K562 (cell line): ENCODE measurements around the gene TGFBR3L. TPM values are rescaled to one million over a fixed set of nuclear protein-coding genes. Genes with fewer than 3 reads are reported as not detected.

Experiments
- BCL6 ChIP-seq: fragments of 250-450 bp; sonication (Bioruptor Pico); IDR thresholded peaks from 2 replicates; pipeline ENCODE4 v1.4.0; 2020
- CREB1 ChIP-seq, 2 experiments: sonication (generic) in 1 of 2; formaldehyde crosslinking in 1 of 2; IDR thresholded peaks; 2 replicates each; pipeline versions ENCODE4 v1.6.1 to v1.8.0; 2012 to 2022; ENCODE audit warnings: inconsistent platforms in 1 of 2, mild to moderate bottlenecking in 1 of 2, missing genetic modification reagents in 1 of 2, moderate library complexity in 1 of 2
- DPF2 ChIP-seq: fragments of 450-650 bp; IDR thresholded peaks from 2 replicates; pipeline ENCODE4 v1.6.1; 2016
- ELF1 ChIP-seq: fragments of 200-800 bp; sonication (Bioruptor generic); IDR thresholded peaks from 2 replicates; pipeline ENCODE4 v1.6.1; 2016; ENCODE audit warnings: missing genetic modification characterization, missing compliant biosample characterization
- ILK ChIP-seq: fragments of 450-650 bp; IDR thresholded peaks from 2 replicates; pipeline ENCODE4 v1.6.1; 2016; ENCODE audit warnings: missing genetic modification characterization, low read depth, mild to moderate bottlenecking, missing compliant biosample characterization, moderate library complexity, borderline replicate concordance
- PCBP1 ChIP-seq: fragments of 200-400 bp; formaldehyde crosslinking; IDR thresholded peaks from 2 replicates; pipeline ENCODE4 v1.6.1; 2018; ENCODE audit warnings: mild to moderate bottlenecking, low read depth, low read length; ENCODE audit not compliant: poor library complexity, severe bottlenecking
- PCBP2 ChIP-seq: fragments of 200-400 bp; formaldehyde crosslinking; IDR thresholded peaks from 2 replicates; pipeline ENCODE4 v1.6.1; 2018; ENCODE audit warnings: low read length, low read depth, mild to moderate bottlenecking, moderate library complexity; ENCODE audit not compliant: poor library complexity, severe bottlenecking
- PHB ChIP-seq: fragments of 250-450 bp; sonication (Bioruptor Pico); IDR thresholded peaks from 2 replicates; pipeline ENCODE4 v1.5.0; 2021
- PURB ChIP-seq: sonication (generic); formaldehyde crosslinking; IDR thresholded peaks from 2 replicates; pipeline ENCODE4 v1.9.0; 2021; ENCODE audit warnings: low read depth, mild to moderate bottlenecking, missing genetic modification reagents
- SMARCA5 ChIP-seq: fragments of 450-650 bp; IDR thresholded peaks from 2 replicates; pipeline ENCODE4 v1.6.1; 2016
- SUPT5H ChIP-seq: fragments of 450-650 bp; IDR thresholded peaks from 2 replicates; pipeline ENCODE4 v1.6.1; 2016
- ZNF407 ChIP-seq: fragments of 450-650 bp; IDR thresholded peaks from 2 replicates; pipeline ENCODE4 v1.6.1; 2016; ENCODE audit warnings: low read depth
- ZNF512 ChIP-seq: IDR thresholded peaks from 2 replicates; pipeline ENCODE4 v1.6.1; 2016; ENCODE audit warnings: missing genetic modification characterization, missing compliant biosample characterization
- ZNF57 ChIP-seq: fragments of 450-650 bp; formaldehyde crosslinking; IDR thresholded peaks from 2 replicates; pipeline ENCODE4 v1.4.0; 2020; ENCODE audit warnings: mild to moderate bottlenecking, moderate library complexity
- polyA plus RNA-seq, 8 experiments: library from polyadenylated mRNA; depleted of rRNA in 4 of 8; stranded (reverse) in 5 of 8; unstranded in 3 of 8; fragments of >200 nt; fragmentation: Nextera tagmentation in 2 of 8; fragmentation: Illumina TruSeq in 1 of 8; extraction: Ambion mirVana in 2 of 8; extraction: Trizol in 1 of 8; gene quantifications; 2 replicates each; pipeline versions ENCODE4 v1.2.1 to v1.2.3, GENCODE V29; 2011 to 2014; ENCODE audit warnings: inconsistent platforms in 1 of 8, missing spikeins in 1 of 8
- total RNA-seq, 7 experiments: library from RNA; depleted of rRNA in 6 of 7; stranded (reverse); fragments of >200 nt in 6 of 7; fragmentation: Illumina TruSeq in 2 of 7; extraction: Trizol in 2 of 7; gene quantifications; 2 replicates each; pipeline versions ENCODE4 v1.2.1 to v1.2.3, GENCODE V29; 2011 to 2021; ENCODE audit warnings: low replicate concordance in 1 of 7

The TGFBR3L gene
- total and polyA plus RNA-seq, 9 of the 15 experiments (the other 6 are each of a cell fraction or from before 2014, with no cell fraction given): not detected

GRCh38 chr19:7926727-7927604 lies 12.3 kb downstream of the TGFBR3L start (continued):
- TF ChIP-seq ZNF407 (no peak), BCL6 (CRISPR knock-in tag) (no peak), PURB (CRISPR knock-in tag) (no peak), SMARCA5 (no peak), SUPT5H (0 out of 2 replicates have a peak, but pooled peaks have one; percentile 74), ZNF512 (tag) (no peak), ZNF57 (CRISPR knock-in tag) (no peak), DPF2 (no peak), ELF1 (tag) (no peak), PCBP1 (peak; percentile 69), PCBP2 (no peak), PHB (CRISPR knock-in tag) (no peak), ILK (tag) (no peak), CREB1 (IDR thresholded peaks at IDR 0.05) (no peak), CREB1 (CRISPR knock-in tag; IDR thresholded peaks at IDR 0.05) (no peak)
